AML-193 (cell line): ENCODE measurements around the gene ANKRD33.

Experiments used
- DNase-seq, 2 experiments: peaks; one replicate each; lab custom pipeline; 2025; lab: John Stamatoyannopoulos, UW

The ANKRD33 gene, protein sequence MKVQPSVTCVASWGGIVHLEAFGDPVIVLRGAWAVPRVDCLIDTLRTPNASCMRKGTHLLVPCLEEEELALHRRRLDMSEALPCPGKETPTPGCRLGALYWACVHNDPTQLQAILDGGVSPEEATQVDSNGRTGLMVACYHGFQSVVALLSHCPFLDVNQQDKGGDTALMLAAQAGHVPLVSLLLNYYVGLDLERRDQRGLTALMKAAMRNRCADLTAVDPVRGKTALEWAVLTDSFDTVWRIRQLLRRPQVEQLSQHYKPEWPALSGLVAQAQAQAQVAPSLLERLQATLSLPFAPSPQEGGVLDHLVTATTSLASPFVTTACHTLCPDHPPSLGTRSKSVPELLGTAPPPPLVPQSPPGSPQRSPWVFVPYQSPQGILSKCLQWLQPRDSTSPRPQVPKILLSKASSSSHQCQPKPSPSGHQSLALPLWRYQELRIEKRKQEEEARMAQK

DNA sequence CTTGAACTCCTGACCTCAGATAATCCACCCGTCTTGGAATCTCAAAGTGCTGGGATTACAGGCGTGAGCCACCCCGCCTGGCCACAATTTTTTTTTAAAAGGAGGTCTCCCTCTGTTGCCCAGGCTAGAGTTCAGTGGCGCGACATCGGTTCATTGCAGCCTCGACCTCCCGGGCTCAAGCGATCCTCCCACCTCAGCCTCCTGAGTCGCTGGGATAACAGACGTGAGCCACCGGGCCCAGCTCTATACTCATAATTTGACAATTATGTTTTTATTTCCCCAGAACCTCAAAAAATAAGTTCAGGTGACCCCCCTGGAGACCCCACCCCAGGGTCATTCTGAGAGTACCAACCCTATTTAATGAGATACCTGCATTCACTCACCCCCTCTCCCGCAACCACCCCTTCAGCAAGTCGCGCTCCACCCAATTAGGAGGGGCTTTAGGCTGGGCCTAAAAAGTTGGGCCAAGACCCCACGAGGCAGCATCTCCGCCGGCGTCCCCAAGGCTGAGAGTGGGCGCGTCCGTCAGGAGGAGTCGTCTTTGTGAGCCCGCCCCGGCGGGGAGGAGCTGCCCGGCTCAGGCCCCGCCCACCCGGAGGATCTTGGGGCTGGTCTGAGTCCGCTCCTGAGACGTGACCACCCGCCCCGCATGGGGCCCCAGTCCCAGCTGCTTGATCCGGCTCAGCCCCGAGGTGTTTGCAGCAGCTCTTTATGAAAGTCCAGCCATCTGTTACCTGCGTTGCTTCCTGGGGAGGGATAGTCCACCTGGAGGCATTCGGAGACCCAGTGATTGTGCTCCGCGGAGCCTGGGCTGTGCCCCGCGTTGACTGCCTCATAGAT lies at the start of gene ANKRD33:
Gene ANKRD33 (plus strand): TSS at position 628 of the 840 bp plus-strand sequence. CDS start 84 bp downstream, at position 712.
- no peak for DNase-seq

DNA sequence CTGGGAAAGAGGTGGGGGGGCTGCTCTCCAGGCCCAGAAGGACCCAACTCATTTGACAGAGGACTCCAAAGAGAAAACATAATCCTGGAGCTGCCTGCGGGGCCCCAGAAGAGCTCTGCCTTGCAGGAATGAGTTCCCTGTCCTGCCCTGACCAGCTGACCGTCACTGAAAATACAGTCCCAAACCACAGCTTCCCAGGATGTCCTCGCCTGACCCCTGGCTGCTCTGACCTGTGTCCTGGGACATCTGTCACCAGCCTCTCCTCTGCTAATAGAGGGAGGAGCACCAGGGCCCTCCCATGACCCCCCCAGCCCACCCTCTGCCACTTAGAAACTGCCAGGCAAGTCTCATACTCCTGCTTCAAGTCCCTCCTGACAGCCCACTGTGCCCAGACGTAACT lies 49.1 kb upstream of the ANKRD33 start:
- no peak for DNase-seq

DNA sequence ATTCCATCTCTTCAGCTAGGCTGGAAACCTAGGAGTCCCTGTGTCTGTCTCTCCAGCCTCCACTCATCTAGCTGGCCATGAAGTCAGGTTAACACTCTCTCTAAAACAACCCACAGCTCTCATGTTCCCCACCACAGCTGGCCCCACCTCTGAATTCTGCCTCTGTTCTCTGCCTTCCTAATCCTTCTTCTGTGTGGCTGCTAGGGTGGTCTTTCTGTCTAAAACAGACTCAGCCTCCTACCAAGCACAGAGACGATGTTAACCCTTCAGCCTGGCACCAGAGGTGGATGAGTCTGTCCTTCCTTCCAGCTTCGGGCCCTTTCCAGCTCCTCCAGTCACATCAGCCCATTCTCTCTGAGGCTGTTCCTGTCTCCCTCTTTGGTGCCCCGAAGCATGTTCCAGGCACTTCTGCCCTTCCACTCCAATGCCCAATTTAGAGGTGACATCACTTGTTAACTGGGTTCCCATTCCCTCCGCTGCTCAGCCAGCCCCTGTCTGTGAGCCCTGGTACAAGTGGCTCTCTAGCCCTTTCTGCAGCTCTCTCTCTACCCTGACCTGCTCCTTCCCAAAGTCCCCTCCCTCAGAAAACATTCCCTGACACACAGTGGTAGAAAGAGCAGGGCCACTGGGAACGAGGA lies 48.5 kb upstream of the ANKRD33 start:
- no peak for DNase-seq

DNA sequence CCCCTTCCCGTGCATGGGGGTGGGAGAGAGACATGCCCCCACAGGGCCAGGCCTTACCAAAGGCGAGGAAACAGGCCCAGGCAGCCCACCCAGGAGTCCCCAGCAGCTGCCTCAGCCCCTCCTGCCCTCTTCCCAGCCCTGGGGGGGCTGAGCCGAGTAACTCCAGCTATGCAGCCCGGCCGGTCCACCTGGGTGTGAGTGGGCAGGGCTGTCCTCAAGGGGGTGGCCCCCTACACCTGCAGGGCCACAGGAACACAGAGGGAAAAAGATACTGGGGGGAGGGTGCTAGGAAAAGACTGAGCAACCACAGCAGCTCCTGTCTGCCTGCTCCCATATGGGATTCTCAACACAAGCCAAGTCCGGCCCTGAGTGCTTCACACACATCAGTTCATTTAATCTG lies 46.9 kb upstream of the ANKRD33 start:
- DNase-seq = no peak

DNA sequence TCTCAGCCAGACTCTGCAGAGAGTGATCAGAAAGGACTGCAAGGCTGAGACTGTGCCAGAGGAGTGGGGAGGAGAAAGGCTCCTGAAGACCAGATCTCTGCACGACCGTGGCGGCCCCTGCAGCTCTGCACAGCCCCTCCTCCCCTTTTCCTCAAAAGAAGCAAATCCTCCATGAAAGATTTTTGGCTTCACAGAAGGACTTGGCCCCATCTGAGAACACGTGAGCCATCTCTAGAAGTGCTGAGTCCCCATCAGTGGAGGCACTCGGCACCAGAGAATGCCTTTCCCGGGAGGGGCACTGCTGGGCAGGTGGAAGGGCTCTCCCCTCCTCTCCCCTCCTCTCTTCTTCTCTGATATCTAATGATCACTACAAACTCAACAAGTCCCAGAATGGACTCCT lies 46.2 kb upstream of the ANKRD33 start:
- no peak for DNase-seq

DNA sequence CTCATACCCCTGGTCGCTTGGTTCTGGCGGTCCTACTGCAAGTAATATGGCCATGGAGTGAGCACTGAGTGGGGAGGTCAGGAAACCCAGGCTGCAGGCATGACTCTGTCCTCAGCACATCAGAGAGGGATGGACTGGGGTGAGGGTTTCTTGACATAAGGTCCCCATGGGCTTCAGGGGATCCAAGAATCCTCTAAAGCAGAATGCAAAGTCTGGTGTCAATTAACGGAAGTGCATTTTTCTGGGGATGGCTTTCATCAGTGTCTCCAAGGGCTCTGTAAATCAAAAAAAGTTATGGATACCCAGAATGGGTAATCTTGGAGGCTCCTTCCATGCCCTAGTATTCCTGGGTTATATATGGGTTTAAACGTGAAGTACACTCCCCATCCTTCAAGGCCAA lies 43.0 kb upstream of the ANKRD33 start:
- DNase-seq = no peak

DNA sequence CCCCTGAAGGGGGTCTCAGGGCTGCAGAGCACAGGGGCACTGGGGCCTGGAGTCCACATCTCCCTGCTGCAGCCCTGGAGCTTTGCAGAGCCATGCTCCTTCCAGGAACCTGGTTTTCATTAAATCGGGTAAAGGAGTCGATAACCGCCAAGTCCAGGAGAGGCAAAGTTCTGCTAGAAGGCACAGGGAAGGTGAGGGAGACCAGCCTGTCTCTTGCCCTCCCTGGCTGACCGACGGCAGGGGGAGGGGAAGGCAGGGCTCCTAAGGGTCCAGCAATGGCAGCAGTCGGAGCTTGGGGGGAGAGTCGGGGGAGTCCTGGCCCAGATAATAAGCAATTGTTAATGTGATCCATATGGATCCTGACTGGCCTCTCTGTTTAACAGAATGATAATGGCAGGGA lies 42.4 kb upstream of the ANKRD33 start:
- DNase-seq = no peak

DNA sequence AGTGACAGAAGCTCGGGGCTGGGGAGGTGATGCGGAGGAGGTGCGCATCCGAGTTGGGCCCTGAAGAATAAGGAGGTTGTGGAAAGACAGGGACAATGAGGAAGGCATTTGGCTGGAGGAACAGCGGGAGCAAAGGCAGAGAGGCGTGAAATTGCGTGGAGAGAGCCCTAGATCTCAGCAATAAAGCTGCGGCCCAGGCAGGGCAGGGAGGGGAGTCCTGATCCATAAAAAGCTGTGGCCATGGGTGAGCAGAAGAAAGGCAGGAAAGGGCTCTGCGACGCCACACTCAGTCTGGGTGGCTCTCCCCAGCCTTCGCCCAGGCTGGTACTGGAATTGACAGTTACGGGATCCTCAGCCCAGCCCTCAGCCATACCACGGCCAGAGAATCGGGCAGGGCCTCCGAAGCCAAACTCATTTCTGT lies 41.6 kb upstream of the ANKRD33 start:
- DNase-seq = no peak

DNA sequence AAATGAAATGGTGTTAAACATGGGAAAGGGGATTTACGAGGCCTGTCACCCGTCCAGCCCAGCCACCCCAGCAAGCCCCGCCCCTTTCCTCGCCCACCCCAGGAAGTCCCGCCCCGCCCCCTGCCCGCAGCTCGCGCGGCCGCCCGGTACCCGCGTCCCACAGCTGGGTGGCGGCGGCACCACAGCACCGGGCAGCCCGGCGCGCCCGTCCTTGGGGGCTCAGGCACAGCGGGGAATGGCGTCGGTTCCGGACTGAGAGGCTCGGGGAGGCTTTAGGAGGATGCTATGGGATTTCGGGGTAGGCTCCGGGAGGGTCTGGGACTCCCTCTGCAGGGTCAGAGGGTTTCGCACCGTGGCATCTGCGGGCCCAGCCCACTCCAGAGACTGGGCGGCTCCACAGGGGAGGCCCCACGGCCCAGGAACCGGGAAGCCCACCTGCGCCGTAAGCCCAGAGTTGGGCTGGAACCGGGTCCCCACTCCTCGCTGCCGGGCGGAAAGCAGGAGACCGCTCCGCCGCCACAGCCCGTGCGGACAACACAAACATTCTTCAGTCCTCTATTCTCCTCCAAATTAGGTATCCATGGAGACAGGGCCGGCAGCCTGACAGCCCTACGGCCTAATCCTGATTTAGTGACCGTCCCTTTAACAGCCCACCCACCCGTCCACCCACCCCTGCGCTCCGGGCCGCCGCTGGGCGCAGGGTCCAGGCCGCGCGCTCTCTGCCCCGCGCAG lies 40.8 kb upstream of the ANKRD33 start:
- DNase-seq = no peak

DNA sequence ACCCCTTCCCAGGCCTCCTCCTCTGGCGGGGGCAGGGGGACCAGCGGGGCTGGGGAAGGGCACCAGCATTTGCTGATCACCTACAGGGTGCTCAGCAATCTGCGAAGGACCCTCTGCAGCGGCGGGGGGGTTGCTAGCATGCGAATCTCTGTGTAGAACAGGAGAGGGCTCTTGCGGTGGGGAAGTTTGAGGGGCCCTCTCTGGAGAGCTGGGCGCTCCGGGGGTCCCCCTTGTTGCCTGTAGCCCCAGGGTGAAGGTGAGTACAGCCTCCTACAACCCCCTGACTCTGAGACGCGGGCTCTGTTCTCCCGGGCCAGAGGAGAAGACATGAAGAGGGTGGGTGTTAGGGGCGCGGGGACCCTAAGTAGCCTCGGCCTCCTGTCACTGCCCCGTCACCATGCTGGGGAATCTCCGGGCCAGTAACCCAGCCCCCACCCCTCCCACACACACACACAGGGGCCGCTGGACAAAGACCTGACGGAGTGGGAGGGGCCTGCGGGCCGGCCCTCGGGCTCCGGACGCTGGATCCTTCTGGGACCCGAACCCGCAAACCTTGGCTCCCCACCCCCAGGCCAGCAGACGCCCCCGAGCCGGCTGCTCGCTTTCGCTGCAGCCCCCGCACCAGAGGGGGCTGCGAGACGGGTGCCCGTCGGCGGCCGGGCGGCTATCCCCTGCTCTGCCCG lies 40.1 kb upstream of the ANKRD33 start:
- DNase-seq = no peak

DNA sequence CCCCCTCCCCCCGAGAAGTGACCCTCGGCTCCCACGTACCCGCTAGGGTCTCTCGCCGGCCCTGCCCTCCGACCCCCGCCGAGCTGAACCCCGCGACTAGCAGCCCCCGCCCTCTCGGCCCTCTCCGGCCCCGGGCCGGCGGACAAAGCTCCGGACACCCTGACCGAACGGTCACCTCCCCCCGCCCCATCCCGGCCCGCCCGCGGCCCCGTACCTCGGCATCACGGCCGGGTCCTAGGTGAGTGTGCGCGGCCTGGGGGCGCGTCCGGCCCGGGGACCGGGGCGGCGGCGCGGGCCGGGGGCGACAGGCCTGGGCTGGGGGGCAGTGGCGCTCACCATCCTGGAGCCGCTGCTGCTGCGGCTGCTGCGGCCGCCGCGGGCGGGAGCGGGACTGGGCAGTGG lies 39.6 kb upstream of the ANKRD33 start, which contains the start of gene FIGNL2:
Gene FIGNL2 (minus strand): TSS at position 393 of the 402 bp plus-strand sequence. CDS start 26,305 bp downstream, outside the sequence.
- DNase-seq = no peak

DNA sequence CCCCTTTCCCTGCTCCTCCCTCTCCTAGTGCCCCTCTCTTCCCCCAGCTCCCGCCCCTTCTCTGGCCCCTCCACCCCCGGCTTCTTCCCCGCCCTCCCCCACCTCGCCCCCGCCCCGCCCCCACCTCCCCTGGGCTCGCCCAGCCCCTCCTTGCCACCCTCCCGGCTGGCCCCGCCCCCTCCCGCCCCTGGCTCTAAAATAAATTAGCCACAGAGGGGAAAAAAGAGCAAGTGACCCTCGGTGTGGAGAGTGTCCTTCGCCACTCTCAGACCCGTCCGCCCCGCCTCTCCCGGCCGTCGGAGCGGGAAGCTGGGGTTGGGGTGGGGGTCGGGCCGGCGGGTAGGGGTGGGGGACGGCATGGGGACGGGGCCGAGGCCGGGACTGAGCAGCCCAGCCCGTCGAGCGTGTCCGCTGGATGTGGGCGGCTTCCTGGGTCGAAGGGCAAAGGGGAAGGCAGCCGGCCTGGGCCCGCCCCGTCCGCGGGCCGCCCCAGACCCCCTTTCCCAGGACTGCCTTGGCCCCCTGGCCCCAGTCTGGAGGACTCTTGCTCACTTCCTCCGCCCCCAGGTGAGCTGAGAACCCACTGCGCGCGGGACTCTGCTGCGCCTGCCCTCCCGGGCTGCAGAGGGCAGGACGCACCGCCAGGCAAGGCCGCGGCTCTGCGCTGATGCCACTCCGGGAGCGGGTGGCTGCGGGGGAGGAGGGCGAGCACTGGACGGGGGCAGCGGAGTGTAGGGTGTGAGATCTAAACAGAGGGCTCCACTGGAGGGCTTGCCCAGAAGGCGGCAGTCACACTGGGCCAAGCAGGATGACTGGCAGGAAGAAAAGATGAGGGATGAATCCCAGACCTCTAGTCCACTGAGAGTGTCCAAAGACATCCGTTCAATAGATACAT lies 38.8 kb upstream of the ANKRD33 start:
- DNase-seq = no peak

DNA sequence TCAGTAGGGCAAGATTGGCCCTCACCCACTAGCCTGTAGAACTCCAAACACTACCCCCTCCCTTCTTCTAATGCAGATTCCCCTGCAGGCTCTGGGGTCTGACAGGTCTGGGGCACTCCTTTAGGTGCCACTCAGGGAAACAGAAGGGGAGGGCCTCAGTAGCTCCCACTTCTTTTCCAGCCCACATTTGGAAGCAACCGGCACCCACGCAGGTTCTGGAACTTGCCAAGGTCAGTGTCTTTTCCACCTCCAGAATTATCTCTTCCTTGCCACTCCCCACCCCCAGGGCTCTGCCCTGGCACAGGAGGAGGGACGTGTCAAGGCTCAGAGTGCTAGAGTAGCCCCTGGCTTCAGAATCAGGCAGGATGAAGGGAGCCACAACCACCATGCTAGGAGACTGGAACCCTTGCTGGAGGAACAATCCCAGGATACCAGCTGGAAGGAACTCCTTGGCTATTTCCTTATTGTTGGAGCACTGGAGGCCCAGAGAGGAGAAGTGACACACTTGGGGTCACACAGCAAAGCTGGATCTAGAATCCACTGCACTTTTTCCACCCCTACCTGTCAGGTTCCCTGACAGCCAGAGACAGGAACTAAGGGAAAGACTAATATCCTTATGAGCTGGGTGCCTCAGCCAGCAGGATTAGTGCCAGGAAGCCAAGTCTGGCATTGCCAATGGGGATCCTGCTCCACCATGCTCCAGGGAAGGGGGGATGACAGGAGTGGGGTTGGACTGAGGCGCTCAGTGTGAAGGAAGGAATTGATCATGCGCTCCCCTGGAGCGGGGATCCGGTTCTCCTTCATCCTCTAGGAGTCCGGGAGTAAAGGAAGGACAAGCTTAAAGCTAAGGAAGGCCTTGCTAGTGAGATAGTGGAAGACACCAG lies 37.6 kb upstream of the ANKRD33 start:
- no peak for DNase-seq

DNA sequence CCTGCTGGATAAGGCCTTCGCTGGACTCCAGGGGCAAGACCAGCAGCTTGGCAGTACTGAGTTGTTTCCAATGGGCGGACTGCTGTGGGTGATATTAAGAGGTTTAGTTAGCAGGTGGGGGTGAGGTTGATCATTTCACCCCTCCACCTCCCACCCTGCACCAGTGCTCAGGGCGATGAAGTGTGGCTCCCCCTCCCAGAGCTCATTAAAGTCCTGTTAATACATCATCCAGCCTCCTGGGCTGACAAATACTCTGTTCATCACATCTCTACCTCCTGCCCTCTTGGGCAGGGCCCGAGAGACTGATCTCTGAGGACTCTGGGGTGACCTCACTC lies 37.0 kb upstream of the ANKRD33 start:
- no peak for DNase-seq

DNA sequence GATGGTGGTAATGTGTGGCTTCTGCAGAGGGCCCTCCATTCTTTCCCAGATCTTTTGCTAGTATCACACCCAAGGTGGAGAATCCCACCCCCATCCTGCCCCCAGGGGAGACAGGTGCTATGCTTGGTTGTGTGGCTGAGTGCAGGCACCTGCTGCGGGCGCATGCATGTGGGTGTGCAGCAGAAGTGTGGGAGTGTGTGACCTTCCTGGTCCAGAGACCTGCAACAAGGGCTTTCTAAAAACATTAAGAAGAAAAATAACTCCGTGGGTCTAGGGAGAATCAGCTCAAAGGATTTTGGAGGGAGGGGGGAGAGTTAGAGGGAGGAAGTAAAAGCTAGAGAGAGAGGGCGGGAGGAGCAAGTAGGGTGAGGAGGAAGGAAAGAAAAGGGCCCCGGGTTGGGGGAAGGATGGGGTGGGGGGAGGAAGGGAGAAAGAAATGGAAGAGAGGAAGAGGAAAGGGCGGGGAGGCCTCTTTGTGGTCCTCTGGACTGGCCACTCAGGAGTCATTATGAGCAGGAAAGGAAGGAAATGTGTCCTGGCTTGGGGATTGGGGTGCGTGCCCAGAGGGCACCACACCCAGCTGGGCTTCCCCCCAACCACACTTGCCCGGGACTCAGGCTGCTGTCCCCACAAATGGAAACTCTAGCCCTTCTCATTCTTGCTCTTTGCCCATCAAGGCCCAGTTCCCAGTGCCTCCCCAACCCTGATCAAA lies 36.3 kb upstream of the ANKRD33 start:
- peak; percentile 44 to 58 for DNase-seq

DNA sequence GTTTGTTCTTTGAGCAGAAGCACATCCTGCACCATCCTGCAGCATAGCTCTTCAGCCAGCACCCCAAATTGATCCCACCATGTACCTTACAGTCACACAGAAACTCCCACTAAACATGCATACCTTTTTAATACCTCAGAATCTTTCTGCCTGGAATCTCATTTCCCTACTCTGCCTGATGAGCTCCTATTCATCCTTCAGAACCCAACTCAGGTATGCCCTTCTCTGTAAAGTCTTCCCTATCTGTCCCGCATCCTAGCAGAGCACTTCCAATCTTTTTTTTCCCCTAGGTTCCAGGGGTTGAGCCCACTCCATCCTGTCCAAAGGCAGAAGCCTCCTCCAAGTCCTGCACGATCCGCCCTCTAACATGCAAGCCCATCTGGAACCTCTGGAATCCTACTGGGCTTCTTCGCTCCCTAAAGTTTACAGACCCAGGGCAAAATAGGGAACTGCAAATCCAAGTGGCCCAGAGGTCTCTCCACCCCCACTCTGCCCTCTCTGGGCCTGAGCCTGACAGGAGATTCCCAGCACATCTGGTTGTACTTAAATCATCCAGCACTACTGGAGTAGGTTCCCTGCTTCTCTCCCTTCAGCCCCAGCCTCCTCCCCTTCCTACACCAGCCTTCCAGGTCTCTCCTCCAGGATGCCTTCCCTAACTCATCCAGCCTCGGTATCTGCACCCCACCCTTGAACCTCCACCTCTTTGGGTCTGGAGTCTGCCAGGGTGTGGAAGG lies 35.3 kb upstream of the ANKRD33 start:
- no peak for DNase-seq

DNA sequence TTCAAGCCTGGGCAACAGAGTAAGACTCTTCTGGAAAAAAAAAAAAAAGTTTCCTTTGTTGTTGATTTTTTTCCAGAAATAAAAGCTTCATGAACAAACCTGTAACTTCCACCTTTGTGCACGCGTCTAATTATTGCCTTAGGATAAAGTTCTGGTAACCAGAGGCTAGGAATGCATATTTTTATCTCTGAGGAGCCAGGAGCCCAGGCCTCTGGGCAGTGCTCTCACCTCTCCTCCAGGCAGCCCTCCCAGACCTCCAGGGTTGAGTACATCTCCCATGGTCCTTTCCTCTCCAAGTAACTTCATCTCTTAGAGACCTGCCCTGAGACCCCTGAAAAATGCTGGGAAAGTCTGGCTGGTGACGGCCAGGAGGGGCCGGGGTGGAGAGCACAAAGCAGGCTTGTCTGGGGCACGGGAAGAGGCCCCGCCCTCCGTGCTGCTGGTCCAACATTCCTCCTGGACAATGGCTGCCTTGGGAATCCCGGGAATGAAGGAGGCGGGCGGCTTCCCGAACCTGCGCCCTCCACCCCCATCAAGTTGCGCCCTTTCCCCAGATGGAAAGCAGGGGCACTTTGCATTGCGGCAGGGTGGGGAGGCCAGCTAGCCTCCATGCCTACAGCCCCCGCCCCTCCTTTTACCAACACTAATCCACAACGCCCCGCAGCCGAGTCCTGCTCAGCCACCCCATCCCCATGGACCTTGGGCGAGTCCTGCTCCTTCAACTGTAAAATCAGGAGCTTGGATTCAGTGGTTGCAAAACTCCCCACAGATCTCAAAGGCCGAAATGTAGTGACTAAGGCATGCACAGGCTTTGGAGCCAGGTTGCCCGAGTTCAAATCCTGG lies 32.1 kb upstream of the ANKRD33 start:
- no peak for DNase-seq
